OCI-LY1 (cell line): ENCODE results near the gene CPNE5.
A peak's percentile ranks its signal among the peaks of the same experiment; 100 is the strongest.

ENCODE experiments used
- H2AFZ ChIP-seq: fragments of 200-600 bp; sonication (generic), shearing (Covaris generic); 2 replicates; pipeline ENCODE4 v1.6.0; 2014; ENCODE audit warnings: antibody characterized with exemption, mild to moderate bottlenecking, low read length
- H3F3A ChIP-seq: fragments of 200-600 bp; sonication (generic), shearing (Covaris generic); 2 replicates; pipeline ENCODE4 v1.6.0; 2014; ENCODE audit warnings: mild to moderate bottlenecking, antibody characterized with exemption, low read length, moderate library complexity; ENCODE audit not compliant: insufficient read depth
- H3K27ac ChIP-seq: fragments of 200-600 bp; sonication (generic); 2 replicates; pipeline ENCODE4 v1.5.1; 2014; ENCODE audit warnings: low read length, mixed run types, mild to moderate bottlenecking, low read depth; ENCODE audit not compliant: poor library complexity, severe bottlenecking
- H3K27me3 ChIP-seq: fragments of 200-600 bp; sonication (generic); 2 replicates; pipeline ENCODE4 v1.6.0; 2014; ENCODE audit warnings: antibody characterized with exemption, mild to moderate bottlenecking, low read length, moderate library complexity; ENCODE audit not compliant: insufficient read depth
- H3K36me3 ChIP-seq: fragments of 200-600 bp; sonication (generic); 2 replicates; pipeline ENCODE4 v1.6.1; 2014; ENCODE audit warnings: mild to moderate bottlenecking, antibody characterized with exemption, low read length, moderate library complexity, mixed read lengths; ENCODE audit not compliant: insufficient read depth
- H3K4me1 ChIP-seq: fragments of 200-600 bp; sonication (generic); 2 replicates; pipeline ENCODE4 v1.5.1; 2014; ENCODE audit warnings: mild to moderate bottlenecking, low read length, moderate library complexity; ENCODE audit not compliant: insufficient read depth, severe bottlenecking
- H3K4me2 ChIP-seq: fragments of 200-600 bp; sonication (generic), shearing (Covaris generic); 2 replicates; pipeline ENCODE4 v1.6.1; 2014; ENCODE audit warnings: low read length
- H3K4me3 ChIP-seq: fragments of 200-600 bp; sonication (generic); 2 replicates; pipeline ENCODE4 v1.5.1; 2014; ENCODE audit warnings: low read length, low read depth, mild to moderate bottlenecking, mixed read lengths; ENCODE audit not compliant: poor library complexity, severe bottlenecking
- H3K79me2 ChIP-seq: fragments of 200-600 bp; shearing (Covaris generic); 2 replicates; pipeline ENCODE4 v1.6.1; 2016; ENCODE audit warnings: mixed run types, low read length, mixed read lengths; ENCODE audit not compliant: insufficient read depth
- H3K9ac ChIP-seq: fragments of 200-600 bp; sonication (generic), shearing (Covaris generic); 2 replicates; pipeline ENCODE4 v1.6.1; 2014; ENCODE audit warnings: mild to moderate bottlenecking, low read length, mixed read lengths
- H3K9me2 ChIP-seq: fragments of 200-600 bp; sonication (generic), shearing (Covaris generic); 2 replicates; pipeline ENCODE4 v1.6.1; 2014; ENCODE audit warnings: low read depth, mild to moderate bottlenecking, low read length, mixed read lengths
- H3K9me3 ChIP-seq: fragments of 200-600 bp; shearing (Covaris generic); 2 replicates; pipeline ENCODE4 v1.6.1; 2014; ENCODE audit warnings: low read length, mixed read lengths
- H4K20me1 ChIP-seq: fragments of 200-600 bp; sonication (generic), shearing (Covaris generic); 2 replicates; pipeline ENCODE4 v1.6.0; 2016; ENCODE audit warnings: mild to moderate bottlenecking, low read length; ENCODE audit not compliant: insufficient read depth
- EZH2 ChIP-seq: fragments of 200-600 bp; sonication (generic), shearing (Covaris generic); IDR thresholded peaks from 2 replicates; pipeline ENCODE4 v1.8.0; 2017; ENCODE audit warnings: borderline replicate concordance, mixed run types, mild to moderate bottlenecking, antibody characterized with exemption, low read length, moderate library complexity, mixed read lengths
- TF ChIP-seq, protein P1 (sequence below): fragments of 200-600 bp; sonication (generic), shearing (Covaris generic); IDR thresholded peaks from 2 replicates; pipeline ENCODE4 v1.5.1; 2017; ENCODE audit warnings: mild to moderate bottlenecking, antibody characterized with exemption, low read length, moderate library complexity, mixed read lengths

The CPNE5 gene

DNA sequence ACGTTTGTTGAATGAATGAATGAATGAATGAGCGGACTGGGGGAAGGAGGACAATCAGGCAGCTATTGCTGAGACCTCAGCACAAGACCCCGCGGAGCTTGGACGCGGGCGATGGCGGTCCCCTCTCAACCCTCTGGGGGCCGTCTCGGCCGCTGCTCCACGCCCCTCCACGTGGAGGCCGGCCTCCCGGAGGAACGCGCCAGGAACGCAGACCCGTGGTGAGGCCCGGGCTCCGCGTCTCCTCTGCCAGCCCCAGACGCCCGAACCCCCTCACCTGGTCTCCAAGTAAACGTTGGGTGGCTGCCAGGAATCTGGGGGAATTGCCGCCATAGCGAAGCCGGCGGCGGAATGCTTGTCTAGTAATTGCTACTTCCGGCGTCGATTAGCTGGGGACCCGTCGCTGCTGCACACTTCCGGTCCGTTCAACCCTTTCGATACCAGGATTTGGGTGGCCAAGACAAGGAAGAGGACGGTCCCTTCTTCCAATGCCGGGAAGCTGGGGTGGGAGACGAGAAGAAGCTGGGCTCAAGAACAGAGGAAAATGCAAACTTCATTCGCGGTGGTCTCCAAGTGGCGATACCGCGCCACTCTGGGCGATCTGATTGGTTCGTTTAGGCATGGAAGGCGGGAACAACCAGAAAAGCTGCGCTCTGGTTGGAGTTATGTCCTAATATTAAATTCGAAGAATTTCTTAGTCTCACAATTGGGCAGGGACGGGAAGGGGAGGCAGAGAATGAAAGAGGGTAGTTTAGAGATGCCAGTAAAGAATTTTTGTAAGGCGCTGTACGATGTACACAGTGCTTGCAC lies 35.4 kb upstream of the CPNE5 start, which contains the start of gene PPIL1:
PPIL1 (minus strand) TSS at position 361 of the 807 bp plus-strand sequence; CDS start at position 330, 31 bp downstream.
- peak within 1 kb of the TSS; percentile 71 for H3K27ac ChIP-seq
- peaks cover 14% of the 10 kb centered on the region for H3K79me2 ChIP-seq
- no peaks in the 10 kb centered on the region for H3K9me2 ChIP-seq
- no peaks in the 10 kb centered on the region for H4K20me1 ChIP-seq
- peak within 1 kb of the TSS; percentile 87 for H3K9ac ChIP-seq
- H3K9me3 ChIP-seq, result no peaks in the 10 kb centered on the region
- H3K4me1 ChIP-seq, result peaks cover 26% of the 10 kb centered on the region
- peak within 1 kb of the TSS; percentile 53; the same call in 1 of the 2 replicates for H2AFZ ChIP-seq
- H3F3A ChIP-seq, result no peaks in the 10 kb centered on the region
- H3K4me3 ChIP-seq, result peak within 1 kb of the TSS; percentile 89
- H3K4me2 ChIP-seq, result peak within 1 kb of the TSS; percentile 91
- TF ChIP-seq EZH2, result no peak
- TF ChIP-seq, protein P1, sequence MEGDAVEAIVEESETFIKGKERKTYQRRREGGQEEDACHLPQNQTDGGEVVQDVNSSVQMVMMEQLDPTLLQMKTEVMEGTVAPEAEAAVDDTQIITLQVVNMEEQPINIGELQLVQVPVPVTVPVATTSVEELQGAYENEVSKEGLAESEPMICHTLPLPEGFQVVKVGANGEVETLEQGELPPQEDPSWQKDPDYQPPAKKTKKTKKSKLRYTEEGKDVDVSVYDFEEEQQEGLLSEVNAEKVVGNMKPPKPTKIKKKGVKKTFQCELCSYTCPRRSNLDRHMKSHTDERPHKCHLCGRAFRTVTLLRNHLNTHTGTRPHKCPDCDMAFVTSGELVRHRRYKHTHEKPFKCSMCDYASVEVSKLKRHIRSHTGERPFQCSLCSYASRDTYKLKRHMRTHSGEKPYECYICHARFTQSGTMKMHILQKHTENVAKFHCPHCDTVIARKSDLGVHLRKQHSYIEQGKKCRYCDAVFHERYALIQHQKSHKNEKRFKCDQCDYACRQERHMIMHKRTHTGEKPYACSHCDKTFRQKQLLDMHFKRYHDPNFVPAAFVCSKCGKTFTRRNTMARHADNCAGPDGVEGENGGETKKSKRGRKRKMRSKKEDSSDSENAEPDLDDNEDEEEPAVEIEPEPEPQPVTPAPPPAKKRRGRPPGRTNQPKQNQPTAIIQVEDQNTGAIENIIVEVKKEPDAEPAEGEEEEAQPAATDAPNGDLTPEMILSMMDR, result peak; percentile 8; the same call in 1 of the 2 replicates
- peaks cover 31% of the 10 kb centered on the region; the same call in 1 of the 2 replicates for H3K36me3 ChIP-seq
- H3K27me3 ChIP-seq, result no peaks in the 10 kb centered on the region

DNA sequence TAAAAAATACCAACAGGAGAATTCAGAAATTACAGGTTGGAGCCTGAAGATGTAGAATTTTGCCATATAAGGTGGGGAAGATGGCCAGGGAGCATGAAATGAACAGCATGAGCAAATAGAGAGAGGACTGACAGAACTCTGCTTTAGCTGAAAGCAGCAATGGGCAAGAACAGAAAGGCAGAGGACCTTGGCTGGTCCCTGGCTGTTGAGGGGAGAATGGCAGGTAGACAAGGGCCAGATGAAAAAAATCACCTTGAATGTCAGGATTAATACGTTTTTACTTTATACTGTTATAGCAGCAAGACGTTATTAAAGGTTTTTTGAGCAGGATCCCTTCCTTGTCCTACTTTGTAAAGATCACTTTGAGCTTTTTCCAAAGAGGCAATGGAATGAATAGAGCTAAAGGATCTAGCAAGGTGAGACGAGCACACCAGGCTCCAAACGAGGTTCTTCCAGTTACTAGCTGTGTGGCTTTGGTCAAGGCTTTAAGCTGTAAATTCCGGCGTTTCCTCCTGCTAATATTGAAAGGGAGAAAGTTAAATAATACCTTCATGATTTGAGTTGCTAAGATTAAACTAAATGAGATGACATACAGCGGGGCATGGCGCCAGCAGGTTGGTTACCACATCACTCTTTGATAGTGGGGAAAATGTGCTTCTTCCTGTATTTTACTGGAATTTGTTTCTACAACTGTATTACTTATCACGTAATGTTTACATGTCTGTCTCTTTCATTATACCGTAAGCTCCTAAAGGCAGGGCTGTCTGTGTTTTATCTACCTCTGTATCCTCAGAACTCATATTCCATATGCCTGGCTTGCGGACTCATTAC lies 34.6 kb upstream of the CPNE5 start:
- Histone ChIP-seq H3K9ac (peak overlapping the region; percentile 87), H3K9me2 (no peaks in the 10 kb centered on the region), H4K20me1 (no peaks in the 10 kb centered on the region), H3K27ac (peak overlapping the region; percentile 71), H3K4me3 (peak overlapping the region; percentile 89), H3K27me3 (no peaks in the 10 kb centered on the region), H3K9me3 (no peaks in the 10 kb centered on the region), H3F3A (no peaks in the 10 kb centered on the region), H2AFZ (peak overlapping the region; percentile 53; the same call in 1 of the 2 replicates), H3K4me1 (peaks cover 26% of the 10 kb centered on the region), H3K79me2 (peaks cover 21% of the 10 kb centered on the region), H3K36me3 (peaks cover 38% of the 10 kb centered on the region), H3K4me2 (peak overlapping the region; percentile 91)
- no peak for TF ChIP-seq EZH2
- TF ChIP-seq, protein P1, result peak; percentile 33; the same call in 1 of the 2 replicates

DNA sequence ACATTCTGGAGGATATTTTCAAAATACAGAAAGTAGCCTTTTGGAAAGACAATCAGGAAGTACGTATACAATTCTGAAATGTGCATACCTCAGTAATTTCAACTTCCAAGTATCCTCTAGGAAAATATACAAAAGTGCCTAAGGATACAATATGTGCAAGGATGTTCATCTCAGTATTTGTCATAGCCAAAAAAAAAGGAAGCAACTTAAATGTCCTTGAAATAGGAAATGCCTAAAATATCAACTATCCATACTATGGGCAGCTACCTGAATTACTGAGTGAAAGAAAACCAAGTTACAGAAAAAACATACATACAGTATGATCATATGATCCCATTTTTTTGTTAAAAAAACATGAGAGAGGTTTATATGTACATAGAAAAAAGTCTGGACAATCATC lies 33.9 kb upstream of the CPNE5 start:
- peak overlapping the region; percentile 89 for H3K4me3 ChIP-seq
- peaks cover 26% of the 10 kb centered on the region for H3K4me1 ChIP-seq
- H3K36me3 ChIP-seq, result peaks cover 43% of the 10 kb centered on the region
- no peak overlapping the region for H3K27ac ChIP-seq
- peaks cover 27% of the 10 kb centered on the region for H3K79me2 ChIP-seq
- no peak for TF ChIP-seq EZH2
- TF ChIP-seq, protein P1, result no peak
- H2AFZ ChIP-seq, result no peak overlapping the region
- H3K9me2 ChIP-seq, result no peaks in the 10 kb centered on the region
- peak overlapping the region; percentile 87 for H3K9ac ChIP-seq
- no peaks in the 10 kb centered on the region for H3K9me3 ChIP-seq
- H3F3A ChIP-seq, result no peaks in the 10 kb centered on the region
- no peaks in the 10 kb centered on the region for H3K27me3 ChIP-seq
- peak overlapping the region; percentile 91 for H3K4me2 ChIP-seq
- no peaks in the 10 kb centered on the region for H4K20me1 ChIP-seq
